ENCODE results near the gene CDC37.

GRCh38 chr19:10395917-10396316 is 7.4 kb downstream of the CDC37 start:
- TF ChIP-seq POLR2A (IDR thresholded peaks at IDR 0.05) (no peak), CTCF (IDR thresholded peaks at IDR 0.05) (no peak), EP300 (IDR thresholded peaks at IDR 0.05) (no peak)

All from stomach (tissue), 4 donors.